Right lobe of liver (tissue), 4 donors: ENCODE data around the gene SPATA6.

Experiments
- CTCF ChIP-seq, 4 donors: fragments of 200-600 bp in 3 of 4; fragments of 450-650 bp in 1 of 4; IDR thresholded peaks; one replicate each; pipeline versions ENCODE4 v1.5.1 to v1.8.0; 2016 to 2022; ENCODE audit warnings: antibody characterized with exemption in 4 of 4, mild to moderate bottlenecking in 2 of 4
- POLR2A ChIP-seq: fragments of 450-650 bp; IDR thresholded peaks from one replicate; pipeline ENCODE4 v1.6.1; 2017; ENCODE audit warnings: antibody characterized with exemption, mild to moderate bottlenecking
- donor health status: DM: no; HTN: no; CAD: no.
- donor health status: DM: no; HTN: no; CAD: no.
- donor health status: DM: no; HTN: yes; CAD: no.

GRCh38 chr1:48430832-48431231 lies 41.2 kb downstream of the SPATA6 start:
- no peak for TF ChIP-seq CTCF (IDR thresholded peaks at IDR 0.05)
- TF ChIP-seq POLR2A = no peak
